Activated T-cell treated with anti-CD3 and anti-CD28 coated beads for 24 hours (primary cell): Measurements from ENCODE around the gene MEIS2.

Experiments used
- DNase-seq: peaks from one replicate; pipeline ENCODE4 v3.0.0-alpha.2; 2020; ENCODE audit warnings: low read depth

The MEIS2 gene

GRCh38 chr15:36877294-36877693, 223.1 kb downstream of the MEIS2 start:
- DNase-seq = no peak

- no peak for DNase-seq
These were observed 224.5 kb downstream of the MEIS2 start for GRCh38 chr15:36875740-36876334.

- no peak for DNase-seq
These were observed 225.4 kb downstream of the MEIS2 start for GRCh38 chr15:36874930-36875329.

GRCh38 chr15:36867436-36867835, 232.9 kb downstream of the MEIS2 start:
- no peak for DNase-seq

GRCh38 chr15:36866896-36867295, 233.5 kb downstream of the MEIS2 start:
- no peak for DNase-seq

GRCh38 chr15:36863570-36863969, 236.8 kb downstream of the MEIS2 start:
- DNase-seq = no peak

GRCh38 chr15:36860792-36861191, 239.6 kb downstream of the MEIS2 start:
- DNase-seq = no peak

GRCh38 chr15:36858423-36858822, 241.9 kb downstream of the MEIS2 start:
- DNase-seq = no peak

- no peak for DNase-seq
These were observed 243.9 kb downstream of the MEIS2 start for GRCh38 chr15:36856339-36856973.

GRCh38 chr15:36850864-36851263, 249.5 kb downstream of the MEIS2 start:
- DNase-seq = no peak

GRCh38 chr15:36845270-36845669, 255.1 kb downstream of the MEIS2 start:
- DNase-seq = no peak

GRCh38 chr15:36844534-36844998, 255.8 kb downstream of the MEIS2 start:
- no peak for DNase-seq

GRCh38 chr15:36843822-36844221, 256.5 kb downstream of the MEIS2 start:
- no peak for DNase-seq

GRCh38 chr15:36841193-36841592, 259.2 kb downstream of the MEIS2 start:
- DNase-seq = no peak
